OCI-LY7 (cell line): ENCODE measurements around the gene RNF103. TPM values are rescaled to one million over a fixed set of nuclear protein-coding genes. Genes with fewer than 3 reads are reported as not detected.

Source experiments
- BruUV-seq: library from RNA; stranded (reverse); fragments of 400-500 nt; replicated peaks from 2 replicates; lab custom pipeline; 2021; lab: Mats Ljungman, UMichigan
- CTCF ChIA-PET: fragments of 300-600 bp; sonication (Branson Sonifier 250); formaldehyde crosslinking; loops from one replicate; lab custom pipeline; 2022; ENCODE audit warnings: antibody characterized with exemption; ENCODE audit not compliant: unreplicated experiment; lab: Charles Lee
- POLR2A ChIA-PET: fragments of 300-600 bp; sonication (Branson Sonifier 250); formaldehyde crosslinking; loops from one replicate; lab custom pipeline; 2022; ENCODE audit warnings: antibody characterized with exemption; lab: Charles Lee
- DNase-seq: peaks from one replicate; pipeline ENCODE4 v3.0.0-alpha.2; 2015; ENCODE audit warnings: low spot score
- H2AFZ ChIP-seq: fragments of 200-600 bp; sonication (generic), shearing (Covaris generic); 2 replicates; pipeline ENCODE4 v1.6.1; 2014; ENCODE audit warnings: mild to moderate bottlenecking, antibody characterized with exemption, low read length, moderate library complexity
- H3K27ac ChIP-seq: fragments of 200-600 bp; sonication (generic); 2 replicates; pipeline ENCODE4 v1.5.1; 2014; ENCODE audit warnings: mixed run types, low read depth, mild to moderate bottlenecking, moderate library complexity, low read length, inconsistent platforms; ENCODE audit not compliant: poor library complexity, severe bottlenecking
- H3K36me3 ChIP-seq: fragments of 200-600 bp; sonication (generic); 2 replicates; pipeline ENCODE4 v1.6.1; 2014; ENCODE audit warnings: mild to moderate bottlenecking, antibody characterized with exemption, low read length, moderate library complexity, mixed read lengths; ENCODE audit not compliant: insufficient read depth
- H3K4me1 ChIP-seq: fragments of 200-600 bp; sonication (generic); 2 replicates; pipeline ENCODE4 v1.5.1; 2014; ENCODE audit warnings: mild to moderate bottlenecking, low read length; ENCODE audit not compliant: insufficient read depth, poor library complexity, severe bottlenecking
- H3K4me2 ChIP-seq: fragments of 200-600 bp; sonication (generic); 2 replicates; pipeline ENCODE4 v1.6.1; 2014; ENCODE audit warnings: mild to moderate bottlenecking, low read length
- H3K4me3 ChIP-seq: fragments of 200-600 bp; sonication (generic); 2 replicates; pipeline ENCODE4 v1.5.1; 2014; ENCODE audit warnings: mild to moderate bottlenecking, low read depth, low read length; ENCODE audit not compliant: poor library complexity, severe bottlenecking
- H3K79me2 ChIP-seq: fragments of 200-600 bp; sonication (generic); 2 replicates; pipeline ENCODE4 v1.6.1; 2016; ENCODE audit warnings: low read depth, mild to moderate bottlenecking, low read length, moderate library complexity, mixed read lengths; ENCODE audit not compliant: insufficient read depth
- H3K9me2 ChIP-seq: fragments of 200-600 bp; sonication (generic); 2 replicates; pipeline ENCODE4 v1.6.1; 2016; ENCODE audit warnings: mild to moderate bottlenecking, low read length, mixed read lengths; ENCODE audit not compliant: insufficient read depth
- H3K9me3 ChIP-seq: fragments of 200-600 bp; sonication (generic); 2 replicates; pipeline ENCODE4 v1.6.1; 2014; ENCODE audit warnings: mild to moderate bottlenecking, mixed run types, low read length, mixed read lengths
- H4K20me1 ChIP-seq: fragments of 200-600 bp; sonication (generic); 2 replicates; pipeline ENCODE4 v1.6.1; 2014; ENCODE audit warnings: mild to moderate bottlenecking, antibody characterized with exemption, low read length, moderate library complexity, mixed read lengths; ENCODE audit not compliant: insufficient read depth
- EZH2phosphoT487 ChIP-seq: fragments of 200-600 bp; sonication (generic); IDR thresholded peaks from 2 replicates; pipeline ENCODE4 v1.6.1; 2018; ENCODE audit warnings: low read depth, borderline replicate concordance, mild to moderate bottlenecking, mixed run types, antibody characterized with exemption, low read length, moderate library complexity, mixed read lengths
- intact Hi-C: fragments of 100-400 bp; cut with micrococcal nuclease; formaldehyde crosslinking; loops from one replicate; pipeline ENCODE4 v1.10.0; 2022; ENCODE audit not compliant: unreplicated experiment
- total RNA-seq, 2 experiments: library from RNA; depleted of rRNA in 1 of 2; stranded (reverse); fragments of >200 nt in 1 of 2; shearing (Covaris generic) in 1 of 2; gene quantifications; 2 replicates each; pipeline ENCODE4 v1.2.3, GENCODE V29; 2014 to 2022
- TF ChIP-seq, protein P1 (sequence below): fragments of 200-600 bp; sonication (generic); conservative IDR thresholded peaks from 2 replicates; pipeline ENCODE4 v1.5.1; 2014; ENCODE audit warnings: mild to moderate bottlenecking, antibody characterized with exemption, low read length, moderate library complexity, mixed read lengths

RNF103 gene
- total RNA-seq, 2 experiments from 2014 or later, result 12.9 to 17.2 TPM

DNA sequence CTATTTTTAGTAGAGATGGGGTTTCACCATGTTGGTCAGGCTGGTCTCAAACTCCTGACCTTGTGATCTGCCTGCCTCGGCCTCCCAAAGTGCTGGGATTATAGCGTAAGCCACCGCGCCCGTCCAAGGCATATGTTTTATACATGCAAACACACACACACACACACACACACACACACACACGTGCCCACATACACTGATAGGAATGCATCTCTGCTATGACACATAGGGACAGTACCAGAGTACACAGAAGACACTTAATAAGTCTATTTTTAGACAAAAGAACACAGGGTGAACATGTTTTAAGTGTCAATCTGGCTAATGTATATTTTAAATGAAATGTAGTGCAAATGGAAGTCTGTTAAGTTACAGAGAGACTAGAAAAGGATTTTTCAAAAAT, 10.7 kb upstream of the RNF103 start:
- no peak for DNase-seq
- no peaks in the 10 kb centered on the region for H3K4me1 ChIP-seq
- ChIA-PET POLR2A (interaction anchor here (0.6 kb wide), 2 partner anchors 67 to 82 kb away, joined by 3 to 6 read pairs; no protein-coding TSS in a partner anchor), CTCF (no interaction called here)
- H3K27ac ChIP-seq, result no peak overlapping the region
- no peaks in the 10 kb centered on the region for H3K9me3 ChIP-seq
- no peaks in the 10 kb centered on the region for H3K9me2 ChIP-seq
- TF ChIP-seq EZH2phosphoT487, result no peak
- TF ChIP-seq, protein P1, sequence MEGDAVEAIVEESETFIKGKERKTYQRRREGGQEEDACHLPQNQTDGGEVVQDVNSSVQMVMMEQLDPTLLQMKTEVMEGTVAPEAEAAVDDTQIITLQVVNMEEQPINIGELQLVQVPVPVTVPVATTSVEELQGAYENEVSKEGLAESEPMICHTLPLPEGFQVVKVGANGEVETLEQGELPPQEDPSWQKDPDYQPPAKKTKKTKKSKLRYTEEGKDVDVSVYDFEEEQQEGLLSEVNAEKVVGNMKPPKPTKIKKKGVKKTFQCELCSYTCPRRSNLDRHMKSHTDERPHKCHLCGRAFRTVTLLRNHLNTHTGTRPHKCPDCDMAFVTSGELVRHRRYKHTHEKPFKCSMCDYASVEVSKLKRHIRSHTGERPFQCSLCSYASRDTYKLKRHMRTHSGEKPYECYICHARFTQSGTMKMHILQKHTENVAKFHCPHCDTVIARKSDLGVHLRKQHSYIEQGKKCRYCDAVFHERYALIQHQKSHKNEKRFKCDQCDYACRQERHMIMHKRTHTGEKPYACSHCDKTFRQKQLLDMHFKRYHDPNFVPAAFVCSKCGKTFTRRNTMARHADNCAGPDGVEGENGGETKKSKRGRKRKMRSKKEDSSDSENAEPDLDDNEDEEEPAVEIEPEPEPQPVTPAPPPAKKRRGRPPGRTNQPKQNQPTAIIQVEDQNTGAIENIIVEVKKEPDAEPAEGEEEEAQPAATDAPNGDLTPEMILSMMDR, result no peak
- H4K20me1 ChIP-seq, result no peaks in the 10 kb centered on the region
- H2AFZ ChIP-seq, result no peak overlapping the region
- no peaks in the 10 kb centered on the region for H3K79me2 ChIP-seq
- H3K36me3 ChIP-seq, result no peaks in the 10 kb centered on the region
- H3K4me3 ChIP-seq, result no peak overlapping the region
- H3K4me2 ChIP-seq, result no peak overlapping the region
- BruUV-seq, result no TSS peak
- intact Hi-C loops, result no loop called here

DNA sequence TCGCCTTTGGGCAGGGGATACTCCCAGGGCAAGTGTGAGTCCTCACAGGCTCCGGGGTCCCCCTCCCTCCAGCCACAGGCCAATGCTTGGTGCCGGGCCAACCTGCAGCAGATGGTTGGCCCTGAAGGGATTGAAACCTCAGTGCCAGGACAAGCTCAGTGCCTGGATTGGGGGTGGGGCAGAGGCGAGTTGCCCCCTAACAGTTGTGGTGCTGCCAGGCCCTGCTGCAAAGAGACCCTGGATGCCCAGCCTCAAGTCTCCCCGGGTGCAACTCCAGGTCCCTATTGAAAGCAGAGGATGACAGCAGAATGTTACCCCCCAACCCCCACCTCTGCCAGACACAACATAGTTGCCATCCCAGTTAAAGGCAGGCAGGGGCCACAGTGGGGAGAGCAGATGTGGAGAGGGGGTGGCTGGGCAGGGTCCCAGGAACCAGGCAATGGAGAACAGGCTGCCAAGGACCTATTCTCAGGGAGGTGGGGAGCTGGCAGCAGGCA, 9.5 kb upstream of the RNF103 start:
- no peak for DNase-seq
- no peak overlapping the region for H3K4me3 ChIP-seq
- no peaks in the 10 kb centered on the region for H3K79me2 ChIP-seq
- H3K9me2 ChIP-seq, result no peaks in the 10 kb centered on the region
- no peak overlapping the region for H3K4me2 ChIP-seq
- no peaks in the 10 kb centered on the region for H3K4me1 ChIP-seq
- ChIA-PET CTCF (no interaction called here), POLR2A (no interaction called here)
- no peaks in the 10 kb centered on the region for H4K20me1 ChIP-seq
- no TSS peak for BruUV-seq
- H2AFZ ChIP-seq, result no peak overlapping the region
- TF ChIP-seq, protein P1, result no peak
- TF ChIP-seq EZH2phosphoT487, result no peak
- no peaks in the 10 kb centered on the region for H3K36me3 ChIP-seq
- no peaks in the 10 kb centered on the region for H3K9me3 ChIP-seq
- no peak overlapping the region for H3K27ac ChIP-seq
- intact Hi-C loops, result no loop called here

DNA sequence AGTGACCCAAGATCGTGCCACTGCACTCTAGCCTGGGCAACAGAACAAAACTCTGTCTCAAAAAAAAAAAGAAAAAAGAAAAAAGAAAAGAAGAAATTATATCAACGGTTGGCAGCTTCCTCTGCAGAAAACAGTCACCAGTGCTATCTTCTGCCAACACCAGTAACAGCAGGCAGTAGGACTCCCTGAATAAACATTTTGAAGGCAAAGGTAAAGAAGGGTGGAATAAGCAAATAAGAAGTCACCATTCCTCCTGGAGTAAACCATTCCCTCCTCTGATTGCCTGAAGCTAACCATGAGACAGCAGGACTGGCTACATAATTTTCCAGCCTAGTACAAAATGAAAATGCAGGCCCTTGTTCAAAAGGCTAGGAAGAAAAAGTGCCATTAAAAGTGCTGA, 9.0 kb upstream of the RNF103 start:
- BruUV-seq, result no TSS peak
- no peak for DNase-seq
- CTCF ChIA-PET, result no interaction called here
- Histone ChIP-seq H3K4me1 (no peaks in the 10 kb centered on the region), H3K36me3 (no peaks in the 10 kb centered on the region), H3K4me3 (no peak overlapping the region), H3K9me3 (no peaks in the 10 kb centered on the region), H3K4me2 (no peak overlapping the region), H3K79me2 (no peaks in the 10 kb centered on the region), H2AFZ (no peak overlapping the region), H4K20me1 (no peaks in the 10 kb centered on the region), H3K9me2 (no peaks in the 10 kb centered on the region), H3K27ac (no peak overlapping the region)
- intact Hi-C loops, result no loop called here
- POLR2A ChIA-PET, result no interaction called here
- TF ChIP-seq, protein P1, result no peak
- TF ChIP-seq EZH2phosphoT487, result no peak
